PC-9 (cell line): Measurements from ENCODE around the gene AP2M1. TPM values are rescaled to one million over a fixed set of nuclear protein-coding genes. Genes with fewer than 3 reads are reported as not detected.

Experiments
- BruUV-seq: library from RNA; stranded (reverse); fragments of 400-500 nt; replicated peaks from 2 replicates; lab custom pipeline; 2021; lab: Mats Ljungman, UMichigan
- CTCF ChIA-PET: fragments of 300-600 bp; sonication (Branson Sonifier 250); formaldehyde crosslinking; loops from one replicate; lab custom pipeline; 2022; ENCODE audit warnings: antibody characterized with exemption; lab: Charles Lee
- POLR2A ChIA-PET: fragments of 300-600 bp; sonication (Branson Sonifier 250); formaldehyde crosslinking; loops from one replicate; lab custom pipeline; 2022; ENCODE audit warnings: antibody characterized with exemption; ENCODE audit not compliant: unreplicated experiment; lab: Charles Lee
- DNase-seq, 2 experiments: peaks; one replicate each; pipeline versions ENCODE4 v3.0.0 to v3.0.0-alpha.2; 2015 to 2022; ENCODE audit warnings: mixed read lengths in 1 of 2
- H2AFZ ChIP-seq: fragments of 200-600 bp; sonication (generic); 2 replicates; pipeline ENCODE4 v1.8.1; 2017; ENCODE audit warnings: antibody characterized with exemption
- H3F3A ChIP-seq: fragments of 200-600 bp; sonication (generic); 2 replicates; pipeline ENCODE4 v1.8.1; 2017; ENCODE audit warnings: antibody characterized with exemption, mild to moderate bottlenecking, low read depth; ENCODE audit not compliant: insufficient read depth
- H3K27ac ChIP-seq: fragments of 200-600 bp; sonication (generic); 2 replicates; pipeline ENCODE4 v1.6.1; 2016; ENCODE audit warnings: mixed run types
- H3K27me3 ChIP-seq: fragments of 200-600 bp; sonication (generic); 2 replicates; pipeline ENCODE4 v1.6.1; 2016; ENCODE audit warnings: low read depth, mixed run types; ENCODE audit not compliant: insufficient read depth
- H3K36me3 ChIP-seq: fragments of 200-600 bp; sonication (generic); 2 replicates; pipeline ENCODE4 v1.6.1; 2016; ENCODE audit warnings: low read depth, mixed run types
- H3K4me1 ChIP-seq: fragments of 200-600 bp; sonication (generic); replicated peaks from 2 replicates; pipeline ENCODE4 v1.6.1; 2016; ENCODE audit warnings: mixed run types; ENCODE audit not compliant: insufficient read depth
- H3K4me2 ChIP-seq: fragments of 200-600 bp; sonication (generic); 2 replicates; pipeline ENCODE4 v1.6.1; 2017; ENCODE audit warnings: mixed run types
- H3K4me3 ChIP-seq: fragments of 200-600 bp; sonication (generic); 2 replicates; pipeline ENCODE4 v1.6.1; 2016; ENCODE audit warnings: mixed run types
- H3K79me2 ChIP-seq: fragments of 200-600 bp; sonication (generic); 2 replicates; pipeline ENCODE4 v1.6.1; 2017; ENCODE audit warnings: low read depth, mixed run types
- H3K9me2 ChIP-seq: fragments of 200-600 bp; sonication (generic); 2 replicates; pipeline ENCODE4 v1.8.1; 2017; ENCODE audit warnings: mild to moderate bottlenecking; ENCODE audit not compliant: insufficient read depth
- H3K9me3 ChIP-seq: fragments of 200-600 bp; sonication (generic); 2 replicates; pipeline ENCODE4 v1.8.1; 2016; ENCODE audit warnings: low read depth; ENCODE audit not compliant: insufficient read depth
- H4K20me1 ChIP-seq: fragments of 200-600 bp; sonication (generic); 2 replicates; pipeline ENCODE4 v1.8.1; 2017; ENCODE audit not compliant: insufficient read depth
- EZH2 ChIP-seq: fragments of 200-600 bp; sonication (generic); IDR thresholded peaks from 2 replicates; pipeline ENCODE4 v1.8.0; 2017; ENCODE audit warnings: antibody characterized with exemption, low read depth
- intact Hi-C: fragments of 100-400 bp; cut with micrococcal nuclease; formaldehyde crosslinking; loops from one replicate; pipeline ENCODE4 v1.10.0; 2022; ENCODE audit not compliant: unreplicated experiment
- total RNA-seq: library from RNA; stranded (reverse); gene quantifications from 2 replicates; pipeline ENCODE4 v1.2.3, GENCODE V29; 2021
- TF ChIP-seq, protein P1 (sequence below): fragments of 200-600 bp; sonication (generic); conservative IDR thresholded peaks from 2 replicates; pipeline ENCODE4 v1.6.1; 2017; ENCODE audit warnings: mixed run types, antibody characterized with exemption, mild to moderate bottlenecking, moderate library complexity

AP2M1 gene
- total RNA-seq, 1 experiment from 2014 or later = 606 TPM

DNA sequence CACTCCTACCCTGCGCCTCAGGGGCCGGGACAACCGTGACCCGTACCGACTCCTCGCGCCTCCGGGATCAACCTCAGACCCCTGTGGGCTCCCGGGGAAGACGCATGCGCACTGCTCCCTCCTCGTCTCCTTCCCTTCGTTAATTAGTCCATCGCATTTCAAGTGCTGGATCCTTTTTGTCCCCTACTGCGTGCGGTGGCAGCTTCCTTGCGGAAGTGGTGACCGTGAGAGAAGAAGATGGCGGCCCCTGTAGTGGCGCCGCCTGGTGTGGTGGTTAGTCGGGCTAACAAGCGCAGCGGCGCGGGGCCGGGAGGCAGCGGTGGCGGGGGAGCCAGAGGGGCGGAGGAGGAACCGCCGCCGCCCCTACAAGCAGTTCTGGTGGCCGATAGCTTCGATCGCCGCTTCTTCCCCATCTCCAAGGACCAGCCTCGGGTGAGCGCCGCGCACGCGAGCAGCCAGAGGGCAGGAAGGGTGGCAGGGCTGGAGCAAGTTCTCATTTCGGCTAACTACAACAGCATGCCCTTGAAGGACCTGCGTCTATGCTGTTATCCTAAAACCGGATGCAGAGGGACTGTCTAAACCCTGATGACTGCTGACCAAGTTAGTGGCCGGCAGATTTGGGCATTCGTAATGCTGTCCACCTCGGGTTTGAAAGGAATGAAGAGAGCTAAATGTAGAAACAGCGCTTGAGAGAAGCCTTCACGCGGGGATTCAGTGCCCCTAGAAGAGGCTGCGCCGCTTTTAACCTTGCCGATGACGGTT lies 39.3 kb upstream of the AP2M1 start, which contains the start of gene EIF2B5:
TSS of gene EIF2B5 (plus strand) at position 210 of the 762 bp plus-strand sequence. CDS start at position 238, 28 bp downstream.
- CTCF ChIA-PET = interaction anchor here (0.6 to 1.6 kb wide), 4 partner anchors 10 to 240 kb away, joined by 3 to 5 read pairs (median 4); no protein-coding TSS in a partner anchor
- H3K4me1 ChIP-seq = peaks cover 25% of the 10 kb centered on the region
- DNase-seq = peak; percentile 87 to 88
- no TSS peak for BruUV-seq
- H3K9me2 ChIP-seq = no peaks in the 10 kb centered on the region
- H3K27ac ChIP-seq = peak within 1 kb of the TSS; percentile 79
- POLR2A ChIA-PET = interaction anchor here (0.5 to 0.7 kb wide), 6 partner anchors 9 to 1502 kb away, joined by 3 to 8 read pairs (median 4); no protein-coding TSS in a partner anchor
- peak within 1 kb of the TSS; percentile 94 for H2AFZ ChIP-seq
- no peaks in the 10 kb centered on the region for H3K36me3 ChIP-seq
- H3K4me3 ChIP-seq = peak within 1 kb of the TSS; percentile 80
- intact Hi-C loops = loop anchor here (1.0 to 2.0 kb wide), 2 partner anchors 20 to 129 kb away; partner anchors contain the start of gene DVL3
- no peaks in the 10 kb centered on the region for H3K9me3 ChIP-seq
- peaks cover 19% of the 10 kb centered on the region for H3F3A ChIP-seq
- peaks cover 42% of the 10 kb centered on the region for H3K79me2 ChIP-seq
- H3K27me3 ChIP-seq = no peaks in the 10 kb centered on the region
- H4K20me1 ChIP-seq = no peaks in the 10 kb centered on the region
- no peak for TF ChIP-seq EZH2
- TF ChIP-seq, protein P1, sequence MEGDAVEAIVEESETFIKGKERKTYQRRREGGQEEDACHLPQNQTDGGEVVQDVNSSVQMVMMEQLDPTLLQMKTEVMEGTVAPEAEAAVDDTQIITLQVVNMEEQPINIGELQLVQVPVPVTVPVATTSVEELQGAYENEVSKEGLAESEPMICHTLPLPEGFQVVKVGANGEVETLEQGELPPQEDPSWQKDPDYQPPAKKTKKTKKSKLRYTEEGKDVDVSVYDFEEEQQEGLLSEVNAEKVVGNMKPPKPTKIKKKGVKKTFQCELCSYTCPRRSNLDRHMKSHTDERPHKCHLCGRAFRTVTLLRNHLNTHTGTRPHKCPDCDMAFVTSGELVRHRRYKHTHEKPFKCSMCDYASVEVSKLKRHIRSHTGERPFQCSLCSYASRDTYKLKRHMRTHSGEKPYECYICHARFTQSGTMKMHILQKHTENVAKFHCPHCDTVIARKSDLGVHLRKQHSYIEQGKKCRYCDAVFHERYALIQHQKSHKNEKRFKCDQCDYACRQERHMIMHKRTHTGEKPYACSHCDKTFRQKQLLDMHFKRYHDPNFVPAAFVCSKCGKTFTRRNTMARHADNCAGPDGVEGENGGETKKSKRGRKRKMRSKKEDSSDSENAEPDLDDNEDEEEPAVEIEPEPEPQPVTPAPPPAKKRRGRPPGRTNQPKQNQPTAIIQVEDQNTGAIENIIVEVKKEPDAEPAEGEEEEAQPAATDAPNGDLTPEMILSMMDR = peak; percentile 48
- H3K4me2 ChIP-seq = peak within 1 kb of the TSS; percentile 91

DNA sequence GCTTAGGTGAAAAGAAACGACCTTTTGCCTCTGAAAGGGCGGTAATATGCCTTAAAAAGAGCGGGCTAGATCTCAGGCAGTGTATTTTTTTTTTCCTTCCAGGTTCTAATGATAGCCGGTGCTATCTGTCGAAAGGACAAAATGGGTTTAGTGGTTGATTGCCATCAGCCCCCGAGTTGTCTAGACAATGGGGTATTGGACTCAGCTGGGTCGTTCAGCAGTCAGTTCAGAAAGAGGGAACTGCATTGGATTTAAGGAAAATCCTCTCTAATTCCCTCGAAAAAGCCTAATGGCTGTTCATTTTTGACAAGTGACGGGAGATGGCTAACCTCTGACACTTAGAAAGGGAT lies 38.8 kb upstream of the AP2M1 start:
- no peaks in the 10 kb centered on the region for H3K9me2 ChIP-seq
- CTCF ChIA-PET = interaction anchor here (0.6 to 1.6 kb wide), 3 partner anchors 54 to 241 kb away, joined by 3 to 5 read pairs (median 4); no protein-coding TSS in a partner anchor
- TF ChIP-seq EZH2 = no peak
- TF ChIP-seq, protein P1 = no peak
- DNase-seq = no peak
- no peaks in the 10 kb centered on the region for H3K9me3 ChIP-seq
- POLR2A ChIA-PET = interaction anchor here (0.5 to 0.7 kb wide), 3 partner anchors 9 to 121 kb away, joined by 7 to 8 read pairs (median 8); no protein-coding TSS in a partner anchor
- H3K4me2 ChIP-seq = peak overlapping the region; percentile 91
- H3K27me3 ChIP-seq = no peaks in the 10 kb centered on the region
- H3K79me2 ChIP-seq = peaks cover 42% of the 10 kb centered on the region
- H3K27ac ChIP-seq = peak overlapping the region; percentile 79; the same call in 1 of the 2 replicates
- H4K20me1 ChIP-seq = no peaks in the 10 kb centered on the region
- intact Hi-C loops = loop anchor here (1.0 to 2.0 kb wide), 2 partner anchors 19 to 129 kb away; partner anchors contain the start of gene DVL3
- H3K36me3 ChIP-seq = peaks cover 5% of the 10 kb centered on the region; the same call in 1 of the 2 replicates
- BruUV-seq = TSS peak; percentile 47
- peaks cover 25% of the 10 kb centered on the region for H3K4me1 ChIP-seq
- H3F3A ChIP-seq = peaks cover 19% of the 10 kb centered on the region
- H2AFZ ChIP-seq = peak overlapping the region; percentile 94
- H3K4me3 ChIP-seq = peak overlapping the region; percentile 80

DNA sequence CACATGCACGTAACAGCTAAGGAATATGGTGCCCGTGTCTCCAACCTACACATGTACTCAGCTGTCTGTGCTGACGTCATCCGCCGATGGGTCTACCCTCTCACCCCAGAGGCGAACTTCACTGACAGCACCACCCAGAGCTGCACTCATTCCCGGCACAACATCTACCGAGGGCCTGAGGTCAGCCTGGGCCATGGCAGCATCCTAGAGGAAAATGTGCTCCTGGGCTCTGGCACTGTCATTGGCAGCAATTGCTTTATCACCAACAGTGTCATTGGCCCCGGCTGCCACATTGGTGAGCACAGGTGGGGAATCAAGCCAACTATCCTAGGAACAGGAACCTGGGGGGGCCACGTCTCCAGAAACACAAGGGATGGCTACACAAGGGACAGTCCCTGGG lies 34.2 kb upstream of the AP2M1 start:
- Histone ChIP-seq H4K20me1 (no peaks in the 10 kb centered on the region; the same call in 1 of the 2 replicates), H2AFZ (no peak overlapping the region), H3K27ac (no peak overlapping the region), H3K4me1 (peaks cover 13% of the 10 kb centered on the region), H3K36me3 (peaks cover 20% of the 10 kb centered on the region; the same call in 1 of the 2 replicates), H3F3A (peaks cover 7% of the 10 kb centered on the region), H3K27me3 (no peaks in the 10 kb centered on the region), H3K79me2 (peaks cover 35% of the 10 kb centered on the region), H3K9me3 (no peaks in the 10 kb centered on the region), H3K4me2 (no peak overlapping the region), H3K4me3 (no peak overlapping the region), H3K9me2 (no peaks in the 10 kb centered on the region)
- BruUV-seq = no TSS peak
- intact Hi-C loops = loop anchor here (10.0 kb wide), 1 partner anchor 404 kb away; no protein-coding TSS in a partner anchor
- TF ChIP-seq, protein P1 = no peak
- no peak for TF ChIP-seq EZH2
- ChIA-PET POLR2A (no interaction called here), CTCF (no interaction called here)
- DNase-seq = no peak
